Activated T-helper 1 cell treated with anti-CD3 and anti-CD28 coated beads, Interleukin-12 subunit alpha, Interleukin-12 subunit beta, Interleukin-2, Interleukin-4 antibody, amounts not matched to agents 30 ng/mL and 10 ng/mL and 1 ng/mL, durations not matched to agents 14 hours and 24 hours and 36 hours (primary cell): ENCODE data around the gene CACNG7. TPM values are rescaled to one million over a fixed set of nuclear protein-coding genes. Genes with fewer than 3 reads are reported as not detected.

ENCODE experiments used
- DNase-seq: peaks from one replicate; pipeline ENCODE4 v3.0.0; 2021; ENCODE audit warnings: low spot score
- H3K27ac Mint-ChIP-seq: one replicate; pipeline ENCODE4 v1.8.0; 2021; ENCODE audit warnings: mild to moderate bottlenecking, mixed read lengths
- H3K27me3 Mint-ChIP-seq: one replicate; pipeline ENCODE4 v1.8.0; 2022; ENCODE audit warnings: mild to moderate bottlenecking, moderate library complexity, mixed read lengths; ENCODE audit not compliant: insufficient read depth
- H3K36me3 Mint-ChIP-seq: one replicate; pipeline ENCODE4 v1.8.0; 2021; ENCODE audit warnings: low read depth, mixed read lengths
- H3K4me1 Mint-ChIP-seq: one replicate; pipeline ENCODE4 v1.8.0; 2021; ENCODE audit warnings: low read depth, mixed read lengths
- H3K4me3 Mint-ChIP-seq: one replicate; pipeline ENCODE4 v1.8.0; 2021; ENCODE audit warnings: mild to moderate bottlenecking, moderate library complexity, mixed read lengths
- H3K9me3 Mint-ChIP-seq: one replicate; pipeline ENCODE4 v1.8.0; 2021; ENCODE audit warnings: mixed read lengths
- intact Hi-C: fragments of 100-400 bp; cut with micrococcal nuclease; formaldehyde crosslinking; loops from one replicate; pipeline ENCODE4 v1.15.1; 2024
- total RNA-seq: library from RNA; stranded (reverse); gene quantifications from 2 replicates; pipeline ENCODE4 v1.2.3, GENCODE V29; 2022

Gene CACNG7
- total RNA-seq, 1 donor from 2014 or later: not detected

DNA sequence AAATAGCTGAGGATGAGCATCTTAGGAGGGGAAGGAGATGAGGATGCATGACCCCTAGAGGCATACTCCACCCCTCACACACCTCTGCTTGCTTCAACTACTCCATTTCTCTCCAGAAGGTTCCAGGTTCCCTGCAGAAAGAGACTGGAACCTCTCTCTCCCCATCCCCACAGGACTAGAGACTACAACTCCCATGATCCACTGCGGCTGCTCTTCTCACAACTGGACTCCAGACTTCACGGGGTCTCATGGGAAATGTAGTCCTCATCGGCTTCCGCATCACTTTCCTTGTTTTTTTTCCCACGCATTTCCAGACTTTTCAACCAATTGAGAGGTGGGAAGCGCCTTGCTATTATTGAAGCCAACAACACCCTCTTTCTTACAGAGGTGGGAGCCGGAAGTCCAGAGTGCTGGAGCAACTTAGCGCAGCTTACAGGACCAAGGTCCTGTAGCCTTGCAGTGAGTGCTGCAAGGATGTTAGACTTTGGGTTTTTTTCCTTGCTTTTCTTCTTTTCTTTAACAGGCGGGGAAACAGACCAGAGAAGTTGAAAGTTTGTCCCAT is 68.4 kb downstream of the CACNG7 start:
- H3K27me3 Mint-ChIP-seq: peaks cover 48% of the 10 kb centered on the region
- DNase-seq: peak; percentile 36
- H3K27ac Mint-ChIP-seq: no peak overlapping the region
- H3K9me3 Mint-ChIP-seq: peaks cover 8% of the 10 kb centered on the region
- intact Hi-C loops: loop anchor here (1.0 kb wide), 1 partner anchor 69 kb away; no protein-coding TSS in a partner anchor
- H3K4me1 Mint-ChIP-seq: peaks cover 7% of the 10 kb centered on the region
- peak overlapping the region; percentile 12 for H3K4me3 Mint-ChIP-seq
- peaks cover 6% of the 10 kb centered on the region for H3K36me3 Mint-ChIP-seq

DNA sequence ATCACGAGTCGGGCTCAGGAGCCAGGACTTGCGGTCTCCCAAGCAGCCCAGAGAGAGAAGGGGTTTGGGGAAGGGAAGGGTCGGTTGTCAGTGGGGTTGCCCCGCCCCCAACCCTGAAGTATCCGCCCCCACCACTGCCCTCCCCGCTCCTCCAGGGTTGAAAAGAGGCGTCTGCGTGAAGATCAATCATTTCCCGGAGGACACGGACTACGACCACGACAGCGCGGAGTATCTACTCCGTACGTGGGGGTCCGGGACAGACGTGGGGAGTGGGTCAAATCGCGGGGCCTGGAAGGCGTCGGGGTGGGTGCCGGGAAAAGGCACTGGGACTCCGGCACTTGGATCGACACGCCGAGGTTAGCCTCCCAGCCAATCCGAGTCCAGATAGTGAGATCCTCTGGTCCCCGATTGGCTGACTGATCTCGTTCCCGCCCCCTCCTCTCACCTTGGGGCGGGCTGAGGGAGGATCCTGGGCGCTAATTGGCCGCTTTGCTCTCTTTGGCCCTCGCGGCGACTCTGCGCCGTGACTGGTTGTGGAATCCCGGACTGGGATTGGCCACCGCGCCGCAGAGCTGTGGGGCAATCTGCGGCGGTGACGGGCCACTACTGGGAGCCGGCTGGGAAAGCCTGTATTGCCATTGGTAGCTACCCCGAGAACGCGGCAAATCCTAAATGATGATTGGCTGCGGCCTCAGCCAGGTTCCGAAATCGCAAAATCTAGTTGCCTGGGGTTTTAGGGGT is 69.1 kb downstream of the CACNG7 start:
- Mint-ChIP-seq H3K4me1 (peaks cover 7% of the 10 kb centered on the region), H3K9me3 (peaks cover 8% of the 10 kb centered on the region), H3K4me3 (peak overlapping the region; percentile 12), H3K27me3 (peaks cover 41% of the 10 kb centered on the region), H3K36me3 (peaks cover 6% of the 10 kb centered on the region), H3K27ac (no peak overlapping the region)
- intact Hi-C loops: loop anchor here (1.0 kb wide), 1 partner anchor 70 kb away; no protein-coding TSS in a partner anchor
- no peak for DNase-seq

DNA sequence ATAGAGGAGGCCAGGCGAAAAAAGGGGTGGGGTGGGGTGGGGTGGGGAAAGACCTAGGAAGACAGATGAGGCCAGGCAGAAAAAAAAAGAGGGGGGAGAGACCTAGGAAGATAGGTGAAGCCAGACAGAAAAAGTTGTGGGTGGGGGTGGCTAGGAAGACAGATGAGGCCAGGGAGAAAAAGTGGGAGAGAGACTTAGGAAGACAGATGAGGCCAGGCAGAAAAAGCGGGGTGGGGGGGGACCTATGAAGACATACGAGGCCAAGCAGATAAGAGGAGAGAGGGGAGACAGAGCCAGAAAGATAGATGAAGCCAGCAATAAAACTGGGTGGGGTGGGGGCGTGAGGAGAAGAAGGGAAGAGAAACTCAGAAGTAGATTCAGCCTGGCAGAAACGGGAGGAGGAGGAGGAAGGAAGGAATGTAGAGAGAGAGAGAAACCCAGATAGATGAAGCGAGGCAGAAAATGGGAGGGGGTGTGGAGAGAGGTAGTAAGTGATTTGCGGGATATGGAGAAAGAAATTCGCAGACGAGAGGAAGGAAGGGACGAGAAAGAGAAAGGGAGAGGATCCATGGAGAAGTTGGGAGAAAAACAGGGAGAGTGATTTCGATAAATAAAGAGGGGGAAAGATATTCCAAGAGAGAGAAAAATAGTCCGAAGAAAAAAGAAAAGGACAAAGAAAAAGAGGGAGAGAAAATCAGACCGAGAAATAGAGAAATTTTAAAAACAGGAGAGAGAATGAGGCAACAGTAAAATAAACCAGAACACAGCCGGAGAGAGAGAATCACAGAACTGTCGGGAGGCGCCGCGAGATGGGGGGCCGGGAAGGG is 70.1 kb downstream of the CACNG7 start:
- Mint-ChIP-seq H3K9me3 (peaks cover 8% of the 10 kb centered on the region), H3K27ac (peak overlapping the region; percentile 3), H3K4me1 (peaks cover 7% of the 10 kb centered on the region), H3K27me3 (peaks cover 38% of the 10 kb centered on the region), H3K4me3 (peak overlapping the region; percentile 31), H3K36me3 (peaks cover 6% of the 10 kb centered on the region)
- DNase-seq: no peak
- intact Hi-C loops: no loop called here

DNA sequence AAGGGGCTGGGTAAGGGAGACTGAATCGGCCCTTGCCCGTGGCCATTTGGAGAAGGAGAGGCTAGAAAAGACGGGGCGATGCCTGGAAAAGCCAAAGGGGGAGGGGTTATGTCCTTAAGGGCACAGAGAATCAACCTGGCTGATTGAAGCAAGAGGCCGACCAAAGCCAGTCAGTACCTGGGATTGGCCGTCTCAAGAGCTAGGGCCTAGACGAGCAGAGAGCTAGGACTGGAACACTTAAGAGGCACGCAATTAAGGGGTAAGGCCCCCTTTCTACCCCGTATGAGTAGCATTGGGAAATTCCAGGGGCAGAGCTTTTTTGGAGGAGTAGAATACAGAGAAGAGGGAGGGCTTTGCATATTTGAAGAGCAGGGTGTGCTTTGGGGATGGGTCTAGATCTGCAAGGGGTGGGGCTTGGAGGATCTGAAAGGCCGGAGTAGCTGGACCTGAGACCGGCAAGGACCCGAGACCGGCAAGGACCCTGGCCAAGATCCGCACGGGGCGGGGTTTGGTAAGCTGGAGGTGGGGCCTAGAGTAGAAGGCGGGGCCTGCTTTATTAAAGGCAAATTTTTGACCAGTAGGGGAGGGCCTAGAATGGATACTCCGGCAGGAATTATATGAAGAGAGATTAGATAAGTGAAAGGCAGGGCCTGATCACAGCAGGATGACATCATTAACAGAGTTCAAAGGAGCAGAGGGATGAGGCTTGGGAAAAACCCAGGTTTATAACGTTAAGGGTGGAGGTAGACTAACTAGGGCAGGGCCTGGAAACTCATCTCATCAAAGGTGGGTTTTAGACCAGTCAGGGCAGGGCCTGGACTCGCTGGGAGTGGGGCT is 71.7 kb downstream of the CACNG7 start:
- Mint-ChIP-seq H3K4me3 (no peak overlapping the region), H3K36me3 (peaks cover 6% of the 10 kb centered on the region), H3K9me3 (peaks cover 8% of the 10 kb centered on the region), H3K4me1 (peaks cover 7% of the 10 kb centered on the region), H3K27ac (no peak overlapping the region), H3K27me3 (peaks cover 38% of the 10 kb centered on the region)
- intact Hi-C loops: no loop called here
- DNase-seq: no peak

DNA sequence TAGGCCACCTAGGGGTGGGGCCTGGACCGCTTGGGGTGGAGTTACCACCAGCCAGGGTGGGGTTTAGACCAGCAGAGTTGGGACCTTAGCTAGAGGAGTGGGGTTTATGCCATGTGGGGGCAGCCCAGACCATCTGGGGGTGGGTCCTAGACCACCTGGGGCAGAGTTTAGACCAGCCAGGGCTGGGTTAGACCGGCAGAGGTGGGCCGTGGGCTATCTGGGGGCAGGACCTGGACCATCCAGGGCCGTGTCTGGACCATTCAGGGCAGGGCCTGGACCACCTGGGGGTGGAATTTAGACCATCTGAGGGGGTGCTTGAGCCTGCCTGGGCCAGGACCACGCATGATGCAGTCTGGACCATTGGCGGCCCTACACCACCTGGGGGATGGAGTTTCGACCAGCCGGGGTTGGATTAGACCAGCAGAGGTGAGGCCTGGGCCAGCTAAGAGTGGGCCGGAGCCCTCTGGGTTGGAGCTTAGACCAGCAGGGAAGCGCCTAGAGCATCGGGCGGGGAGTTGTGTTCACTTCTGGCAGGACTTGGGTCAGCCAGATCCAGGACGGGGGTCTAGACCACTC is 72.4 kb downstream of the CACNG7 start:
- DNase-seq: no peak
- Mint-ChIP-seq H3K4me3 (no peak overlapping the region), H3K27me3 (peaks cover 35% of the 10 kb centered on the region), H3K4me1 (peaks cover 7% of the 10 kb centered on the region), H3K9me3 (peaks cover 8% of the 10 kb centered on the region), H3K36me3 (peaks cover 6% of the 10 kb centered on the region), H3K27ac (no peak overlapping the region)
- intact Hi-C loops: no loop called here

DNA sequence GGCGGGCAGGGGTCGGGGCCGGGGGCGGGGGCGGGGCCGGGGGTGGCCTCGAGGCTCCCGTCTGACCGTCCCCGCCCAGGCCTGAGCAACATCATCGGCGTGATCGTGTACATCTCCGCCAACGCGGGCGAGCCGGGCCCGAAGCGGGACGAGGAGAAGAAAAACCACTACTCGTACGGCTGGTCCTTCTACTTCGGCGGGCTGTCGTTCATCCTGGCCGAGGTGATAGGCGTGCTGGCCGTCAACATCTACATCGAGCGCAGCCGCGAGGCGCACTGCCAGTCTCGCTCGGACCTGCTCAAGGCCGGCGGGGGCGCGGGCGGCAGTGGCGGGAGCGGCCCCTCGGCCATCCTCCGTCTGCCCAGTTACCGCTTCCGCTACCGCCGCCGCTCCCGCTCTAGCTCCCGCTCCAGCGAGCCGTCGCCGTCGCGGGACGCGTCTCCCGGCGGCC is 72.9 kb downstream of the CACNG7 start:
- Mint-ChIP-seq H3K27ac (no peak overlapping the region), H3K9me3 (peaks cover 8% of the 10 kb centered on the region), H3K4me3 (no peak overlapping the region), H3K4me1 (peaks cover 7% of the 10 kb centered on the region), H3K36me3 (peaks cover 6% of the 10 kb centered on the region), H3K27me3 (peaks cover 34% of the 10 kb centered on the region)
- no peak for DNase-seq
- intact Hi-C loops: no loop called here

DNA sequence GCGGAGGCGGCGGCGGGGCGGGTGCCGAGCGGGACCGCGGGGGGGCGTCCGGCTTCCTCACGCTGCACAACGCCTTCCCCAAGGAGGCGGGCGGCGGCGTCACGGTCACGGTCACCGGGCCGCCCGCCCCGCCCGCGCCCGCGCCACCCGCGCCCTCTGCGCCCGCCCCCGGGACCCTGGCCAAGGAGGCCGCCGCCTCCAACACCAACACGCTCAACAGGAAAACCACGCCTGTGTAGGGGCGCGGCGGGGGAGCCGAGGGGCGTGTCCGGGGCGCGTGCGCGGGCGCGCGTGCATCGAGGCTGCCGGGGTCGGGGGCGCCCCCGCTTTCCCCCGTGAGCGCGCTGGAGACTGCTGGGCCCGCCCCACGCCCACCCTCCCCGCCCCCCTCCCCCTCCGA is 73.5 kb downstream of the CACNG7 start:
- H3K27me3 Mint-ChIP-seq: peaks cover 32% of the 10 kb centered on the region
- DNase-seq: no peak
- peaks cover 8% of the 10 kb centered on the region for H3K9me3 Mint-ChIP-seq
- H3K4me1 Mint-ChIP-seq: peaks cover 7% of the 10 kb centered on the region
- H3K36me3 Mint-ChIP-seq: peaks cover 6% of the 10 kb centered on the region
- H3K27ac Mint-ChIP-seq: no peak overlapping the region
- H3K4me3 Mint-ChIP-seq: no peak overlapping the region
- intact Hi-C loops: no loop called here

DNA sequence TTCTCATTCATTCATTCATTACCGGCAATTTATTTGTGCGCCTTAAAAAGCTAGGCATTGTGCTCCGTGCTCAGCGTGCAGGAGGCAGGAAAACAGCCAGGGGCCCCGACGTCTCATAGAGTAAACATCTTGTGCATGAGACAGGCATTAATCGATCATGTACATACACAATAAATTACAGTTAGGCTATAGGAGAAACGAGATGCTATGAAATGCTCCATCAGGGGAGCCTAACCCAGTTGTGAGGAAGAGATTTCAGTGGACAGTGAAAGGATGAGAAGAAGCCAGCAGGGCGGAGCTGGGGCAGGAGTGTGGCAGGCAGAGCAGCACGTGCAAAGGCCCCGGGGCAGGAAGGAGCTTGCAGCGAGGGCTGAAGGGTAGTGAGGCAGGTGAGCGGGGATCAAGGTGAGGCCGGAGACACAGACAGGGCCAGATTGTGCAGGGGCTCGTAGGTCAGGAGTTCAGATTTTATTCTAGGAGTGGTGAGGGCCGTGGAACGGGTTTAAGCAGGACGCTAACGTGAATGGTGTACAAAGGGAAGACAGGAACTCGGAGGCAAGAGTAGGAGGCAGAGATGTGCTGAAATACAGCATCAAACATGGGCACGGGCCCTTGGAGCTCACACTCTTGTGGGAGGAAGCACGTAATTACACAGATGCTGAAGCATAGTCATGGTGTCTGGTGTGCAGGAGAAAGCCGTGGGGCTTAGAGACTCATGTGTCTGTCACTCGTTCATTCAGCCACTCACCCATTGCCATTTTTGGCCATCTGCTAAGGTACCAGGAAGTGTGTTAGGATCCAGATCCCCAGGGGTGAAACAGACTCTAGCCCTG is 74.6 kb downstream of the CACNG7 start:
- Mint-ChIP-seq H3K4me3 (no peak overlapping the region), H3K36me3 (peaks cover 6% of the 10 kb centered on the region), H3K27ac (no peak overlapping the region), H3K4me1 (peaks cover 7% of the 10 kb centered on the region), H3K27me3 (peaks cover 26% of the 10 kb centered on the region), H3K9me3 (peaks cover 8% of the 10 kb centered on the region)
- intact Hi-C loops: no loop called here
- DNase-seq: no peak

DNA sequence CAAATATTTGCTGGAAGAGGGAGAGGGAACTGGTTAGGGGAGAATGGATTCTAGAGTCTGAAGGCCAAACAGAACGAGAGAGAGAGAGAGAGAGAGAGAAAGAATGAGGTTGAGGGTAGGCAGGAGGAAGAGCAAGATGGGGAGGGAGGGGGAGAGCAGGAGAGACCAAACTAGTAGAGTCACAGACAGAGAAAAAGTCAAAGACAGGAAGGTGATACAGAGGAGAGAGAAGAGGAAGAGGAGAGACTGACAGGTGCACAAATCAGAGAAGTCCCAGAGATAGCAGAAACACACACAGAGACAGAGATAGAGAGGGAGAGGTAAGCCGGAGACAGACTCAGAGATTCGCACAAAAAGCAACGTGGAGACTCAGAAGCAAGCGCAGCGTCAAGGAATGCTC is 76.8 kb downstream of the CACNG7 start:
- no peak overlapping the region for H3K4me3 Mint-ChIP-seq
- no peak overlapping the region for H3K27ac Mint-ChIP-seq
- peaks cover 6% of the 10 kb centered on the region for H3K27me3 Mint-ChIP-seq
- no peaks in the 10 kb centered on the region for H3K4me1 Mint-ChIP-seq
- intact Hi-C loops: no loop called here
- H3K9me3 Mint-ChIP-seq: peaks cover 1% of the 10 kb centered on the region
- no peak for DNase-seq
- H3K36me3 Mint-ChIP-seq: no peaks in the 10 kb centered on the region

DNA sequence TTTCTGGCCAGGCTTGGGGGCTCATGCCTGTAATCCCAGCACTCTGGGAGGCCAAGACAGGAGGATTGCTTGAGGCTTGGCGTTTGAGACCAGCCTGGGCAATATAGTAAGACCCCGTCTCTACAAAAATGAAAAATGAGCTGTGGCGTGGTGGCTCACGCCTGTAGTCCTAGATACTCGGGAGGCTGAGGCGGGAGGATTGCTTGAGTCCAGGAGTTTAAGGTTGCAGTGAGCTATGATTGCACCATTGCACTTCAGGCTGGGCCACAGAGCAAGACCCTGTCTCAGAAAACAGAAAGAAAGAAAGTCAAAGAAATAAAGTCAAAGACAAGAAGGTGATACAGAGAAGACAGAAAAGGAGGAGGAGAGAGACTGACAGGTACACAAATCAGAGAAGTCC is 79.9 kb downstream of the CACNG7 start:
- intact Hi-C loops: no loop called here
- no peaks in the 10 kb centered on the region for H3K9me3 Mint-ChIP-seq

DNA sequence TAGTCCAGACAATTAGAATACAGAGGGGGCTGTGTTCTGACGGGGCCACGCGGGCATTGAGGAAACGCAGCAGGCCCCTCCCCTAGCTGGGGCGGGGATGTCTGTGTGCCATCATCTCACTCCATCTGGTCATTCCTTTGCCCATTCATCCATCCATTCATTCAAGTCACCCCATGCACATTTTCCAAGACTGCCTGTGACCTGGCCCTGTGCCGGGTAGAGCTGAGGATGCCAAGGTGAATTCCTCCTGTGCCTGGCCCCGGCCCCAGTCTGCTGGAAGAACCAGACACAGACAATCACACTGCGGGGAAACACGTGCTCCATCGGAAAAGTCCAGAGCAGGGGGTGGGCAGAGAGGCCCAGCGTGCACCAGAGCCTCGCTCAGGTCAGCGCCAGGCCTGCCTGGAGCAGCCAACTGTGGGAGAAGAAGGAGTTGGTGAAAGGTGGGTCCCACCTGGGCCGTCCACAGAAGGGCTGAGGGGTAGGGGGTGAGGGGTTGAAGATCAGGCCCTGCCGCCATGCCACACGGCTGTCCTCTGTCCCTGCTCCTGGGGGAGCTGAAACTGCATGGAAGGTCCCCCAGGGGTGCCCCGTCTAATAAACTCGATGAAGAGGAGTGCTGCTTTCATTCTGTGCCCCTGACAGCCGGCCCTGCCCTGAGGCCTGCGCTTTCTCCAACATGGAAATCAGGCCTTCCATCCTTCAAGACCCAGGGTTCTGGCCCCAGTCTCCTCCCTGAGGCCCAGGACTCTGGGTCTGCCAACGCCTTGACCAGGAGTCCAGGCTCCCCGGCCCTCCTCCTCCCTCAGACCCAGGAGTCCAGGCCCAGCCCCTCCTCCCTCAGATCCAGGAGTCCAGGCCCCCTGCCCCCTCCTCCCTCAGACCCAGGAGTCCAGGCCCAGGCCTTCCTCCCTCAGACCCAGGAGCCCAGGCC is 80.8 kb downstream of the CACNG7 start:
- Mint-ChIP-seq H3K36me3 (no peaks in the 10 kb centered on the region), H3K27ac (no peak overlapping the region), H3K27me3 (peaks cover 12% of the 10 kb centered on the region), H3K4me1 (no peaks in the 10 kb centered on the region), H3K9me3 (no peaks in the 10 kb centered on the region), H3K4me3 (no peak overlapping the region)
- intact Hi-C loops: no loop called here
- DNase-seq: no peak

More for the DNA sequence above, 79.9 kb downstream of the CACNG7 start:
- peaks cover 12% of the 10 kb centered on the region for H3K27me3 Mint-ChIP-seq
- no peaks in the 10 kb centered on the region for H3K36me3 Mint-ChIP-seq
- H3K27ac Mint-ChIP-seq: no peak overlapping the region
- H3K4me1 Mint-ChIP-seq: no peaks in the 10 kb centered on the region
- no peak overlapping the region for H3K4me3 Mint-ChIP-seq
- no peak for DNase-seq
